OCI-LY3 (cell line): Measurements from ENCODE around the gene ADRB1.

Source experiments
- EZH2phosphoT487 ChIP-seq: fragments of 200-600 bp; shearing (Covaris generic); IDR thresholded peaks from 2 replicates; pipeline ENCODE4 v1.6.1; 2018; ENCODE audit warnings: antibody characterized with exemption, mixed run types, low read depth
- TF ChIP-seq, protein P1 (sequence below): fragments of 200-600, 300-600 bp; sonication (generic); IDR thresholded peaks from 2 replicates; pipeline ENCODE4 v1.5.1; 2014; ENCODE audit warnings: antibody characterized with exemption, low read length, low read depth

- TF ChIP-seq, protein P1, sequence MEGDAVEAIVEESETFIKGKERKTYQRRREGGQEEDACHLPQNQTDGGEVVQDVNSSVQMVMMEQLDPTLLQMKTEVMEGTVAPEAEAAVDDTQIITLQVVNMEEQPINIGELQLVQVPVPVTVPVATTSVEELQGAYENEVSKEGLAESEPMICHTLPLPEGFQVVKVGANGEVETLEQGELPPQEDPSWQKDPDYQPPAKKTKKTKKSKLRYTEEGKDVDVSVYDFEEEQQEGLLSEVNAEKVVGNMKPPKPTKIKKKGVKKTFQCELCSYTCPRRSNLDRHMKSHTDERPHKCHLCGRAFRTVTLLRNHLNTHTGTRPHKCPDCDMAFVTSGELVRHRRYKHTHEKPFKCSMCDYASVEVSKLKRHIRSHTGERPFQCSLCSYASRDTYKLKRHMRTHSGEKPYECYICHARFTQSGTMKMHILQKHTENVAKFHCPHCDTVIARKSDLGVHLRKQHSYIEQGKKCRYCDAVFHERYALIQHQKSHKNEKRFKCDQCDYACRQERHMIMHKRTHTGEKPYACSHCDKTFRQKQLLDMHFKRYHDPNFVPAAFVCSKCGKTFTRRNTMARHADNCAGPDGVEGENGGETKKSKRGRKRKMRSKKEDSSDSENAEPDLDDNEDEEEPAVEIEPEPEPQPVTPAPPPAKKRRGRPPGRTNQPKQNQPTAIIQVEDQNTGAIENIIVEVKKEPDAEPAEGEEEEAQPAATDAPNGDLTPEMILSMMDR: no peak
- no peak for TF ChIP-seq EZH2phosphoT487
Observed at GRCh38 chr10:114046087-114046458, 2.4 kb downstream of the ADRB1 start.
